Measurements from ENCODE around the gene COPE.

Gene COPE

GRCh38 chr19:18863843-18864362 is 55.3 kb downstream of the COPE start:
- H3K4me3 Mint-ChIP-seq, result no peak overlapping the region
- H3K36me3 Mint-ChIP-seq (ENCODE audit: low read depth), result peaks cover 43% of the 10 kb centered on the region
- H3K27ac Mint-ChIP-seq, result no peak overlapping the region
- TF ChIP-seq CTCF (IDR thresholded peaks at IDR 0.05; ENCODE audit: unreplicated experiment in 3 of 3), result no peak
- H3K4me1 Mint-ChIP-seq, result peaks cover 4% of the 10 kb centered on the region
- H3K27me3 Mint-ChIP-seq (ENCODE audit: low read depth), result no peaks in the 10 kb centered on the region
- no peaks in the 10 kb centered on the region for H3K9me3 Mint-ChIP-seq

- H3K36me3 Mint-ChIP-seq (ENCODE audit: low read depth), result peaks cover 46% of the 10 kb centered on the region
- no peak overlapping the region for H3K4me3 Mint-ChIP-seq
- no peak overlapping the region for H3K27ac Mint-ChIP-seq
- no peaks in the 10 kb centered on the region for H3K9me3 Mint-ChIP-seq
- no peak for TF ChIP-seq CTCF (IDR thresholded peaks at IDR 0.05; ENCODE audit: unreplicated experiment in 3 of 3)
- peaks cover 4% of the 10 kb centered on the region for H3K4me1 Mint-ChIP-seq
- H3K27me3 Mint-ChIP-seq (ENCODE audit: low read depth), result no peaks in the 10 kb centered on the region
Measured at GRCh38 chr19:18862976-18863842, 56.0 kb downstream of the COPE start.

GRCh38 chr19:18861917-18862316 is 57.3 kb downstream of the COPE start:
- Mint-ChIP-seq H3K9me3 (no peaks in the 10 kb centered on the region), H3K27ac (no peak overlapping the region), H3K4me1 (peaks cover 4% of the 10 kb centered on the region), H3K4me3 (no peak overlapping the region), H3K36me3 (ENCODE audit: low read depth) (peaks cover 44% of the 10 kb centered on the region), H3K27me3 (ENCODE audit: low read depth) (no peaks in the 10 kb centered on the region)
- no peak for TF ChIP-seq CTCF (IDR thresholded peaks at IDR 0.05; ENCODE audit: unreplicated experiment in 3 of 3)

- no peak overlapping the region for H3K27ac Mint-ChIP-seq
- TF ChIP-seq CTCF (IDR thresholded peaks at IDR 0.05; ENCODE audit: unreplicated experiment in 3 of 3), result no peak
- no peak overlapping the region for H3K4me3 Mint-ChIP-seq
Measured at GRCh38 chr19:18861235-18861634, 58.0 kb downstream of the COPE start.

GRCh38 chr19:18860725-18861124 is 58.5 kb downstream of the COPE start:
- Mint-ChIP-seq H3K4me1 (peaks cover 9% of the 10 kb centered on the region), H3K36me3 (ENCODE audit: low read depth) (peaks cover 51% of the 10 kb centered on the region), H3K4me3 (no peak overlapping the region), H3K27me3 (ENCODE audit: low read depth) (no peaks in the 10 kb centered on the region), H3K9me3 (no peaks in the 10 kb centered on the region), H3K27ac (no peak overlapping the region)
- no peak for TF ChIP-seq CTCF (IDR thresholded peaks at IDR 0.05; ENCODE audit: unreplicated experiment in 3 of 3)

More at GRCh38 chr19:18861235-18861634, 58.0 kb downstream of the COPE start:
- peaks cover 48% of the 10 kb centered on the region for H3K36me3 Mint-ChIP-seq (ENCODE audit: low read depth)
- H3K4me1 Mint-ChIP-seq, result peaks cover 7% of the 10 kb centered on the region
- H3K9me3 Mint-ChIP-seq, result no peaks in the 10 kb centered on the region
- H3K27me3 Mint-ChIP-seq (ENCODE audit: low read depth), result no peaks in the 10 kb centered on the region

- H3K27me3 Mint-ChIP-seq (ENCODE audit: low read depth), result no peaks in the 10 kb centered on the region
- no peaks in the 10 kb centered on the region for H3K9me3 Mint-ChIP-seq
- peaks cover 56% of the 10 kb centered on the region for H3K36me3 Mint-ChIP-seq (ENCODE audit: low read depth)
- no peak for TF ChIP-seq CTCF (IDR thresholded peaks at IDR 0.05; ENCODE audit: unreplicated experiment in 3 of 3)
- no peak overlapping the region for H3K27ac Mint-ChIP-seq
- peaks cover 9% of the 10 kb centered on the region for H3K4me1 Mint-ChIP-seq
- no peak overlapping the region for H3K4me3 Mint-ChIP-seq
Measured at GRCh38 chr19:18860302-18860700, 58.9 kb downstream of the COPE start.
